CD4-positive, alpha-beta T cell treated with Interferon gamma for 1 hour (primary cell): Measurements from ENCODE around the gene CD81.

ENCODE experiments used
- DNase-seq: peaks from one replicate; pipeline ENCODE4 v3.0.0-alpha.2; 2020

The CD81 gene

DNA sequence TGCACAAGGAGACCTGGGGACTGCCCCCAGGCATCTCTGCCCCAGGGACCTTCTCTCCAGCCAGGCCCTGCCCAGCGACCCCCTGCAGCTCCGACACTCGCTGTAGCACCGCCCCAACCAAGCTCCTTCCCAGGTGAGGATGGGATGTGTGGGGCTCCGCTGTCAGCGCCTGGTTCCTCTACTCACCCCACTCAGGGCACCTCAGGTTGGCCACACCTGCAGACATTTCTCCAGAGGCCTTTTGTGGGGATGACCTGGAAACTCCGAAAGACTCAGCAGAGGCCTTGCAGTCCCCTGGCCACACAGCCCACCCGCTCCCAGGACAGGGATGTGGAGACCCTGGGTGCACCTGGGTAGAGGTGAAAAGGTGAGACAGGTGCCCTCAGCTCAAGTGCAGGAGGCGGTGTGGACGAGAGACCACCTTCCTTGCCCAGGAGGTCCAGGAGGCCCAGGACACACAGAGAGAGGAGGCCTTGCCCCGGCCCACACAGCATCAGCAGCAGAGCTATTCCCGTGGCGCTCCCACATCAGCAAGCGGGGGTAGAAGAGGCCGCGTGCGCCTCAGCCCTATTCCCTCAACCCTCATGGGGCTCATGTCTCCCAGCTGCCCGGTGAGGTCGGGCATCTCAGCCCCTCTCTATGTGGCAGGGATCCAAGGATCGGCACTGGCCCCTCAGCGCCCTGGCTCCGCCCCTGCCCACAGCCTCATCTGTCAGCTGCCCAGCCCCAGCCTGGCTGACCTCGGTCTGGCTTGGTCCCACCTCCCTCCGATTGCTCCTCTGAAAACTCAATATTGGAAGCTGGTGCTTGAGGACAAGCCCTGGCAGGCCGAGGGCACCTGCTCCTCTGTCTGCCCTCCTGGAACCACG, 46.3 kb downstream of the CD81 start:
- no peak for DNase-seq

DNA sequence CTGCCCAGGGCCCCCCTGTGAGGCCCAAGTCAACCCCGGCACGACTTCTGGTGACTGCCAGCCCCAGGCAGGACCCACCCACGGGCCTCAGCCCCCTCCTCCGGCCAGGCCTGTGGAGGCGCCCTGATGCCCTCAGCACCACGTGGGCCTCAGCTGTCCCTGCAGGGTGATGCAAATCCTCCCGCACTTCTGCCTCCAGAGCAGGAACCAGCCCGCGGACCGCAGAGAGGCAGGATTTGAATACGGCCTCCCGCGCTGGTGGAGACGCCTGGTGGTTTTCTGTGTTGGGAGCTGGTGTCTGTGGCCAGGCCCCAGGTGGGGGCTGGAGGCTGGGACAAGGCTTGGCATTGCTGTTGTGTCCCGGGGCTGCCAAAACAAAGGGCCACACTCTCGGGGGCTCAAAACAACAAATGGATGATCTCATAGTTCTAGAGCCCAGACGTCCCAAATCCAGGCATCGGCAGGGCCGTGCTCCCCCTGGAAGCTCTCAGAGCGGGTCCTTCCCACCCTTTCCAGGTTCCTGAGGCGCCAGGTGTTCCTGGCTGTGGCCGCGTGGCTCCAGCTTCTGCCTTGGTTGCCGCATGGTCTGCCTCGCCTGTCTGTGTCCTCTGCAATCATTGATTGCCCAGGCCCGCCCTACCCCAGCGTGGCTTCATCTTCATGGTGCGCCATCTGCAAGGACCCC, 47.8 kb downstream of the CD81 start:
- DNase-seq, result no peak

DNA sequence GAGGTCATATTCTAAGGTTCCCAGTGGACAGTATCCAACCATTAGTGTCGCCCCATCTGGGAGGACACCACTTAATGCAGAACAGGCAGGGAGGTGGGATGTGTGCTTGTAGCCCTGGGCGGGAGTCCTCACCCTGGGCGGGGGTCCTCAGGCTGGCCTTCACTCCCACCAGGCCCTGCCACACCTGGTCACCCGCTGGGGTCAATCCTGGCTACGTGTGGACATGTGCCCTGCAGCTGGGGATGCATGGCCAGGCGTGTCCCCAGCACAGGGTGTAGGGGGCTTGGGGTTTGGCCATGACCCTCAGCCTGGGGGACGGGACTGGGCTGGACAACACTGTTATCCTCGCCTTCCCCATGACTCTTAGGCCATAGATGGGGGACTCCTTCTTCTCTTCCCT, 48.4 kb downstream of the CD81 start:
- DNase-seq, result no peak

DNA sequence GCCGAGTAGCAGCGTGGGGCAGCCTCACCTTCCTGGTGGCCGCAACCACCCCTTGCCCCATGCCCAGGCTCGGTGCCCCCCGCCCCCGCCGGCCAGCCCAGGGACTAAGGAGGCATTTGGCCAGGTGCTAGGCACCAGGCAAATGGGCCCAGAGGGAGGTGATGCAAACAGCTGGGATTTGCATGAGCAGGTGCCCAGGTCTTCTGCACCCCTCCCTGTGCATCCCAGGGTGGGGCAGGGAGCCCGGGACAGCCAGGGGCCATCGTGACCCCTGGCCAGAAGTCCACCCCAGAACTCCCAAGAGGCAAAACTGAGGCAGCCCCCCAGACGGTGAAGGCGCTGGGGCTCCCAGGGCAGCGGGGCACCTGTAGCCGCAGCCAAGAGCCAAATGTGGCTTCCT, 49.1 kb downstream of the CD81 start:
- DNase-seq, result no peak

DNA sequence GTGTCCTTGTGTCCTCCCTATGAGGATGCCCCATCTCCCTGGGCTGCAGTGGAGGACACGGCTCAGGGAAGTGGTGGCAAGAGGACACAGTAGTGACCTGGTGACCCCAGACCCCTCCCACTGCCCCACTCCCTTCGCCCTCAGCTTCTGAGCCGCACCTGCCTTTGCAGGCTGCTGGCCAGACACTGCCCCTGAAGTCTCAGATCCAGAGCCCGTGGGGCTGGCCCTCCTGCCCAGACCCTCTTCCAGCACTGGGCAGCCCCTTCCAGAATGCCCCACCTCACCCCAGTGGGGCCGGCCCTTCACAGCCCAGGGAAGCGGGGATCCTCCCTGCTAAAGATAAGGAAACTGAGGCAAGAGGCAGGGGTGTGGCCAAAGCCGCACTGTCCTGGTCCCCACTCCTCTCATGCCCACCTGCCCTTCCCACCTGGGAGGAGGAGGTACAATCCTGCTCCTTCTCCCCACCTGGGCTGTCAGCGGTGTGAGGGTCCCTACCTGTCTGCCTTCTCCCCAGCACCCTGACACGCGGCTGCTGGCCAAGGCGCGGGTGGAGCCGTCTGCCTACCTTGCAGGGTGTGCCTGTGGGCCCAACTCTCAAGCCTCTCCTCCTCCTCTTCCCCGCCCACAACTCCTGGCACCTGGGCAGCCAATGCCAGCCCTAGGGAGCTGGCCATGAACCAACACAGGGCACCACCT, 49.9 kb downstream of the CD81 start:
- DNase-seq, result no peak

DNA sequence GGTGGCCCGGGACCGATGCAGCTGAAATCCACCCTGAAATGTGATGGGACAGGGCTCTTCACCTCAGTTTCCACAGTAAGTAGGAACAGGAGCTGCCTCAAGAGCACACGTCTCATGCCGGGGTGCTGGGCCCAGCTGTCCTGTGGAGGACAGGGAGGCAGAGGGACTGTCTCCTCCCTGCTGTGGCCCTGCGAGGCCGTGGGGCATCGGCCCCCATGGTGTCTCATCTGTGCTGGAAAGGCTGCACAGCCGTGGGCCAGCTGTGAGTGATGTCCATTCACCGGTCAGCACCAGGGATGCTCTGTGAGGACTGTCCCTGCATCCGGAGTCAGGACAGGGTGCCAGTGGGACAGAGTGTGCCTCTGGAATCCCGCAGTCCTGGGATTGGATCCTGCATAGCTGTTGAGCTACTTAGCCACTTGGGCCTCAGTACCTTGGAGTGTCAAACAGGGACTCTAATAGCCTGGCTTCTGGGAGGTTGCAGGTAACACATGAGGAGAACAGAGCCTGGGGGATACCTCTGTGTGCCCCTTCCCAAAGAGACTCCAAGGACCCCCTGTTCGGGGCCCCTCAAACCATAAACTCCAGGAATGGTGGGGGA, 50.7 kb downstream of the CD81 start:
- no peak for DNase-seq

DNA sequence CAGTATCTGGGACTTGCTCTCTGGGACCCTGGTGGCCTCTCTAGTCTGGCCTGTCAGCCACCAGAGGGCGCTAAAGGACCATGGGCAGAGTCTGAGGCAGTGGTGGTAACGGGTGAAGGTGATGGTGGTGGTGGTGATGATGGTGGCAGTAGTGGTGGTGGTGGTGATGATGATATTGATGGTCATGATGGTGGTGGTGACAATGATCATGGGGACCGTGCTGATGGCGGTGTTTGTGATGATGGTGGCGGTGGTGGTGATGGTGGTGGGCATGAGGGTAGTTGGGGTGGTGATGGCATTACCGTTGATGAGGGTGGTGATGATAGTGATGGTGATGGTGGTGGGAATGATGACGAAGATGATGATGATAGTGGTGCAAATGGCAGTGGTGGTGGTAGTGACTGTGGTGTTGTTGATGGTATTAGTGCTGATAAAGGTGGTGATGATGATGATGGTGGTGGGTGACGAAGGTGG, 51.2 kb downstream of the CD81 start:
- peak; percentile 78 for DNase-seq

DNA sequence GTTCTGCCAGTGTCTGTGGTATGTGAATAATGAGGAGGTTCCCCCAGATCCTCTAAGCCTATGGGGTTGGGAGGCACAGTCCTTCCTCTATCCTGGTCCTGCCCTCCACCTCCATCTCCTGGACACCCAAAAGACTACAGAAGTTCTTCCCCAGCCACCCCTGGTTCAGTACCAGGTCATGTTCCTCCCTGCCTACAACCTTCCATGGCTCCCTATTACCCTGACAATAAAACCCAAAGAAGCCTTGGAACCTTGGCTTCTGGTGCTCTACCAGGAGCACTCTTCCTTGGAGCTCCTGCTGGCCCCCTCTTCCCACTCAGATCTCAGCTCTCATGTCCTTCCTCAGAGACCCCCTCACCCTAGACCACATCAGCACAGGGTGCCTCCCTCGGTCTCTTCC, 54.3 kb downstream of the CD81 start:
- no peak for DNase-seq

DNA sequence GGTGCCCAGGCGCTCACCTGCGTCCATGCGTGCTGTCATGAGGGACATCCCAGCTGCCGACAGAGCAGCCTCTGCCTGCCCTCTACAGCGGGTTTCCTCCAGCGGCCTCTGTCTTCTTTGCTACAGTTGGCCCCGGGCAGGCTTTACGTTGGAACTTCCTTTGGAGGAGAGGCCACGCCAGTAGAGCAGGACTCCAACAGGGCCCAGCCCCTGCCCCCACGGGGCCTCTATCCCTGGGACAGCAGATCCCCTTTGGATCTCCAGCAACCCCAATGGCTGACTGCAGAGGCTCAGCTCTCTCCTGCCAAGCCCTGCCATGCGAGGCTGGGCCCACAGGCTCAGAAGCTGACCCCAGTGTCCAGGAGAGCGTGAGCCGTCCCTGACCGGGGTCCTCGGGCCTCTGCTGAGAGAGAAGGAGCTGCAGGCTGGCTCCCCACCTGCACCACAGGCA, 55.1 kb downstream of the CD81 start:
- no peak for DNase-seq

DNA sequence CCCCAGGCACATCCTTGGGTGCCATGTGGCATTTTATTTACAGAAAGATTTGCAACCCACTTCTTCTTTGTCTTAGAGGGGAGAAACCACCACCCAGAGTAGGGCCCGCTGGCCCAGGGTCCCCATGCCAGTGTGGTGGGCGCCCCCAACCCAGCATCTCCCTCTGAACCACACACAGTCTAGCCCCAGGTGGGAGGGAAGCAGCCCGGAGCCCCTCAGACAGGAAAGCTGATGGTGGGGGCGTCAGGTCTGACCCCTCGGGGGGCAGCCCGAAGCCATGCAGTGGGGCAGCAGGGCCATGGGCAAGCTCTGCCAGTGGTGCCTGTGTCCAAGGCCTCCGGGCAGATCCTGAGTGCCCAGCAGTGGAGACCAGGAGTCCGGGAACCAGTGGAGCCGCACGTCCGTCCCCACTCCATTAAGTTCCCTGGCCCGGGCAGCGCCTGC, 55.5 kb downstream of the CD81 start:
- no peak for DNase-seq

DNA sequence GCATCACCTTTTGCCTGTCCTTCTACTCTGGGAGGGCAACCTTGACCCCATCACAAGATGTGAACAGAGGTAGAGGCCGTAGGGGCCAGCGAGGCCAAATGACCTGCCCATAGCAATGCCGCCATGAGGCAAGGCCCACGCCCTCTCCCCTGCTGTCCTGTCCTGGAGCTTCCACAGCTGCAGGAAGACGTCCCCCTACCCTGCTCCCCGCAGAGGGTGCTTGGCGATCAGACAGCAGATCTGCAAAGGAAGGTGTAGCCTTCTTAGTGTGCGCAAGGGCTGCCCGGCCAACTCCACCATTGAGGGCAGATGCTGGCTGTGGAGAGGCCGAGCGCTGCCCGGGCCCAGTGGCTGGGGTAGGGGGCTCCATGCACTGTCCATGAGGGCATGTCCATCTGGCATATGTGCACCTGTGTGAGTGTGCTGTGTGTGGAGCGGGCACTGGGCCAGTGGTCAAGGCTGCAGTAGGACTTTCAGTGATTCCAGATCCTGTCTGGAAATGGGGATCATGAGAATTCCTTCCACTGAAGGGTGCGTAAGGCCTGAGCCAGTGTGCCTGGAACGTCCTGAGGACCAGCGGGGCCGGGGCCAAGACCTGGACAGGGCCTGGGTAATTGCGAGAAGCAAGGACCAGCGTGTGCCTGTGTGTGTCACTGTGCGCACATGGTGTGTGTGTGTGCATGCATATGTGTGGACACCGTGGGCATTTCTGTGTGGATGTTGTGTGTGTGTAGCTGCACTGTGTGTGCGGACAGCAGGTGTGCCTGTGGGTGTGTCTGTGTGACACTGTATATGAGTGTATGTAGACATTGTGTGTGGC, 56.2 kb downstream of the CD81 start:
- DNase-seq, result no peak

DNA sequence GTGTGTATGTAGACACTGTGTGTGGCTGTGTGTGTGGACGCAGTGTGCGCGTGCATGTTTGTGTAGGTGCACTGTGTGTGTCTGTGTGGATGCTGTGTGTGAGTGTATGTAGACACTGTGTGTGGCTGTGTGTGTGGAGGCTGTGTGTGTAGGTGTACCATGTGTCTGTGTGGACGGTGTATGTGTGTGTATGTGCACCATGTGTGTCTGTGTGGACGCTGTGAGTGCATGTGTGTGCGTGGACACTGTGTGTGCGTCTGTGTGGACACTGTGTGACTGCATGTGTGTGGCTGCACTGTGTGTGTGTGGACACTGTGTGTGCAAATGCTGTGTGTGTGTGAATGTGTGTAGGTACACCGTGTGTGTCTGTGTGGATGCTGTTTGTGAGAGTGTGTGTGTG, 56.9 kb downstream of the CD81 start:
- DNase-seq, result no peak

DNA sequence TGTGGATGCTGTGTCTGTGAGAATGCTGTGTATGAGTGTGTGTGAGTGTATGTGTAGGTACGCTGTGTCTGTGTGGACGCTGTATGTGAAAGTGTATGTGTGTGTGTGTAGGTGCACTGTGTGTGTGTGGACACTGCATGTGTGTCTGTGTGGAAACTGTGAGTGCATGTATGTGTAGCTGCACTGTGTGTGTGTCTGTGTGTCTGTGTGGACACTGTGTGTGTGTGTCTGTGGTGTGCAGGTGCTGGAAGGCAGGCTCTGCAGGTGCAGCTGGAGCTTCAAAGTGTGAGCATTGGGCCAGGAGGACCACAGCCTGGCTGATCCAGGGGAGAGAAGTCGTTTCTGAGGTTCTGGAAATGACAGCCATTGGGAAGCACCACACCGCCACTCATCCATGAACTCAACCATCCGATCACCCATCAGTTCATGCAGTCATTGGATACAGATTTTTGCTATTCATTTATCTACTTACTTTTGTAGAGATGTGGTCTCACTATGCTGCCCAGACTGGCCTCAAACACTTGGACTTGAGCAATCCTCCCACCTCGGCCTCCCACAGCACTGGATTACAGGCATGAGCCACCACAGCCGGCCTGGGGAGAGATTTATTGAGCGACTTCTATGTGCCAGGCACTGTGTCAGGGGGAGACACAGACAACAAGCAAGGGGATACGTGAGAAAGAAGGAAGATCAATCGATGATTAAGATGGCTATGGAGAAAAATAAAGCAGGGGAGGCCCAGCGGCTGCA, 57.6 kb downstream of the CD81 start:
- no peak for DNase-seq

DNA sequence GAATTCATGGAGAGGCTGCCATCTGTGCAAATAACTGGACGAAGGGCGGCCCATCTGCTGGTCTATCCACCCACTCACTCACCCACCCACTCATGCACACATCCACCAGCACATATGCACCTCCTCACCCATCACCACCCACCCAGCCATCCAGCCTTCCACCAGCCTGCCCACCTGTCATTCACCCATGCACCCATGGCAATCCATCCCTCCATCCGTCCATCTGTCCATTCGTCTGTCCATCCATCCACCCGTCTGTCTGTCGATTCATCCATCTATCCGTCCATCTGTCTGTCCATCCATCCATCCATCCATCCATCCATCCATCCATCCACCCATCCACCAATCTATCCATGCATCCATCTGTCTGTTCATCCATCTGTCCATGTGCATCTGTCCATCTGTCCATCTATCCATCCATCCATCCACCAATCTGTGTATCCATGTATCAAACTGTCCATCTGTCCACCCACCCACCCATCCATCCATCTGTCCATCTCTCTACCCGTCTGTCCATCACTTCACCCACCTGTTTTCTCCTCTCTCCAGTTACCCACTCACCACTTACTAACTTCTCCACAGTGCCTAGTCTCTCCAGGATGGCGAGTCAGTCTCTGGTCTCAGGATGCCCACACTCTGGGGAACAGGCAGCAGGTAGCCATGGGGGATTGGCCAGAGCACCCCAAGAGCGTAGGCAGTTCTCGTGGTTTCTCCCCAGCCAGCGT, 58.3 kb downstream of the CD81 start:
- no peak for DNase-seq

DNA sequence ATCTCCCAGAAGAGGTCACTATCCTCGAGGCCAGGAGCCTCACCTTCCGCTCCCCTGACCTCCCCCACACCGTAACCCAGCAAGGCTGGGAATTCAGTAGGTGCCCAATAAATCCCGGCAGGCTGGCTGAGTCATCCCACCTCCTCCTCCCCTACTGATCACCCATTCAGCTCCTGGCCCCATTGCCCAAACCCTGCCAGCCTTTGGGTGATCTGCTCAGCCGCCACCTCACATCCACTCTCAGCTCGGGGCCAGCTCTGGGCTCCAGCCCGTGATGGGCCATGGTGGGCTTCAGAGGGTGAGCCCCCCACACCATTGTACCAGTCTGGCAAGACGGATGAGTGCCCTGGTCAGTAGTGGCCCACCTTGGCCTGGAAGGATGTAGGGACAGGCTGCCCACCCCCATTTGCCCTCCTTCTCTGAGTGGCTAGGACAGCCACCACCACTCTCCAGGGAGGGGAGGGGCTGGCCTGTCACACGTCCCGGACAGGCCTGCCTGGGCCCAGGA, 59.0 kb downstream of the CD81 start:
- no peak for DNase-seq

DNA sequence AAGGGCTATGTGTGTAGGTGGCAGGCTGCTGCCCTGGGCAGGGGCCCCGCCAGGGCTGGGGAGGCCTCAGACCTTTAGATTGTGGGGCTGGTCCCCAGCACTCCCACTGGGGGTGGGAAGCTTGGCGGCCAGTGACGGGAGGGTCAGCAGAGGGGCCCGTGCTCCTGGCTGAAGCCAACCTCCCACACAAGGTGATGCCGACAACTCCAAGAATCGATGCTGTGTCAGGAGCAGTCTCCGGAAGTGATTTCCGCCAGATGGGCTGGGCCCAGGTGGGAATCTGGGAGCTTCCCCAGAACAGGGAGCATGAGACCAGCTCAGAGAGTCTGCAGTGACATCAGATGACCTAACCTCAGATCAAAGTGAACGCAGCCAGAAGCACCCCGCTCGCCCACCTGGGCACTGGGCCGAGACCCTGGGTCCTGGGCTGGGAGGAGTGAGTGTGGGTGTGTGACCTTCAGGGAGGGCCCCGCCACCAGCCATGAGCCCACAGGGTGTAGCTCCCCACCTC, 59.5 kb downstream of the CD81 start:
- no peak for DNase-seq

DNA sequence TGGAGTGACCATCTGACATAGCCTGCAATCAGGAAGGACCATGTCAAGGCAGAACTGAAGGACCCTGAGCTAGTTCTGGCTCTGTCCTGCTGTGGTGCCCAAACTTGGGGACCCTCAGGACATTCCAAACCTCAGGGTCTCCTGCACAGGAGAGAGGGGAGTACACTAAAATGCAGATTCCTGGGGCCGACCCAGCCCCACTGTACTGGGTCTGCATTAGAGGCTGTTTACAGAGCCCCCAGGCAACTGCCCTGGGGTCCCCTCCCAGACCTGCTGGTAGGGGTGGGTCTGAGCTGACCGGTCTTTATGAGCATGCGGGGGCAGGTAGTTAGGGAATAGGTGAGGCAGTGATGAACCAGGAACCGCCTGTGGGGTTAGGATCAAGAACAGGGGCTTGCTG, 60.4 kb downstream of the CD81 start:
- DNase-seq, result no peak

DNA sequence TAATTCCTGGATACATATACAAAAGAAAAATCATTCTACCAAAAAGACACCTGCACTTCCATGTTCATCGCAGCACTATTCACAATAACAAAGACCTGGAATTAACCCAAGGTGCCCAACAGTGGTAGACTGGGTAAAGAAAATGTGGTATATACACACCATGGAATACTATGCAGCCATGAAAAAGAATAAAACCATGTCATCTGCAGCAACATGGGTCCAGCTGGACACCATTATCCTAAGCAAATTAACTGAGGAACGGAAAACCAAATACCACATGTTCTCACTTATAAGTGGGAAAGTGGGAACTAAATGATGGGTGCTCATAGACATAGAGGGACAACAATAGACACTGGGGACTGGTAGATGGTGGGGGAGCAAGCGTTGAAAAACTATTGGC, 62.7 kb downstream of the CD81 start:
- no peak for DNase-seq

DNA sequence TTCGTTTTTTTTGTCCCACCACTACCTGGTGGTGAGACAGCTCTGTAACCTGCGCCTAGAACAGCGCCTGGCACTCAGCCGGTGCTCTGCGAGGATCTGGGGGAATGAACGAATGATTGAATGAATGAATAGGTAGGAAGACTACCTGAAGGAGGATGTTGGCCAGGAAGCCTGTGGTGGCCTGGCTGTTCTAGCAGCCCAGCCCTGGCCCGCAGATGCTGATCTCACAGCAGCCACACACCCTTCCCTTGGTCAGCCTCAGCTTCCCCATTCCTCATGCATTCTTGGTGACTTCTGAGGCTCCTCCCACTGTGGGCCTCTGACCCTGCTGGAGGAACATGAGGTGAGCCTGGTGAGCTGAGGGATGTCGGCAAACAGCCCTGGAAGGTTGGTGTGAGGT, 63.5 kb downstream of the CD81 start:
- peak; percentile 22 for DNase-seq

DNA sequence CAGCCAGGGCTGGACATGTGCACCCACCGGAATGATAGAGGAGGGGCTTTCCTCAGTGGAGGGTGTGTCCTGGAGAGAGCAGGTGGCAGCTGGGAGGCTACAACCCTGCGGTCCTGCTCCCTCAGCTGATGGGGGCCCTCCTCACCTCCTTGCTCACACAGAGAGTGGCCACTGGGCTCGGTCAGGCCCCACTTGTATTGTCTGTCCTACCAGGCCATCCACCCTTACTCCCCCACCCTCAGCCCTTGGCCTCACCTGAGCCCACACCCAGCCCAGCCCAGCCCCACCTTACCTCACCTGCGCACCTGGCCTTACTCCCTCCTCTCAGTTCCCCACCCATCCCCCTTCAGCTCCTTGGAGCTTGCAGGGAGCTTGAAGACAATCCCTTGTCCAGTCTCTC, 64.1 kb downstream of the CD81 start:
- DNase-seq, result no peak
